Endothelial cell of umbilical vein (primary cell): ENCODE data around the gene SMIM3. TPM values are rescaled to one million over a fixed set of nuclear protein-coding genes. Genes with fewer than 3 reads are reported as not detected.

ENCODE experiments used
- BruUV-seq: library from RNA; stranded (reverse); fragments of 400-500 nt; replicated peaks from 2 replicates; lab custom pipeline; 2021; lab: Mats Ljungman, UMichigan
- CTCF ChIA-PET: fragments of 300-600, 350-600 bp; sonication (Branson Sonifier 250); formaldehyde crosslinking; loops from one replicate; lab custom pipeline; 2021; ENCODE audit warnings: antibody characterized with exemption, inconsistent platforms; lab: Charles Lee
- POLR2A ChIA-PET: fragments of 300-600, 350-600 bp; sonication (Branson Sonifier 250); formaldehyde crosslinking; loops from one replicate; lab custom pipeline; 2021; ENCODE audit warnings: antibody characterized with exemption, inconsistent platforms; lab: Charles Lee
- DNase-seq: peaks from one replicate; pipeline ENCODE4 v3.0.0-alpha.2; 2011; ENCODE audit warnings: low read depth, low spot score
- FAIRE-seq: peaks from 2 replicates; lab custom pipeline; 2011; peaks lifted over from hg19 to GRCh38; lab: Jason Lieb, UNC
- H2AFZ ChIP-seq: 2 replicates; pipeline ENCODE4 v1.6.0; 2012; ENCODE audit warnings: low read depth, low read length, control low read depth, inconsistent platforms
- H3K27ac ChIP-seq: 2 replicates; pipeline ENCODE4 v1.5.1; 2011; ENCODE audit warnings: low read depth, mild to moderate bottlenecking, control low read depth, low read length, moderate library complexity; ENCODE audit not compliant: insufficient read depth
- H3K27me3 ChIP-seq, 2 experiments: 2 replicates each; pipeline versions ENCODE4 v1.6.0 to v1.6.1; 2011; ENCODE audit warnings: low read length in 2 of 2, mixed read lengths in 1 of 2; ENCODE audit not compliant: control insufficient read depth in 2 of 2, insufficient read depth in 2 of 2
- H3K36me3 ChIP-seq, 2 experiments: 2 replicates in 1 of 2; 3 replicates in 1 of 2; pipeline ENCODE4 v1.5.1; 2011; ENCODE audit warnings: low read length in 2 of 2, mild to moderate bottlenecking in 1 of 2, moderate library complexity in 1 of 2; ENCODE audit not compliant: control insufficient read depth in 2 of 2, insufficient read depth in 2 of 2; ENCODE audit errors: extremely low read depth in 1 of 2
- H3K4me1 ChIP-seq: 3 replicates; pipeline ENCODE4 v1.5.1; 2011; ENCODE audit warnings: mild to moderate bottlenecking, low read length; ENCODE audit not compliant: control insufficient read depth, insufficient read depth; ENCODE audit errors: extremely low read depth
- H3K4me2 ChIP-seq: 2 replicates; pipeline ENCODE4 v1.6.1; 2011; ENCODE audit warnings: low read length, control low read depth, mixed read lengths; ENCODE audit not compliant: insufficient read depth
- H3K4me3 ChIP-seq, 3 experiments: fragments of 200-600 bp in 1 of 3; sonication (generic), shearing (Covaris generic) in 1 of 3; replicated peaks in 1 of 3; 2 replicates each; pipeline ENCODE4 v1.5.1; 2011 to 2016; ENCODE audit warnings: control low read depth in 3 of 3, low read length in 3 of 3, mild to moderate bottlenecking in 2 of 3, inconsistent platforms in 1 of 3, low read depth in 1 of 3, moderate library complexity in 1 of 3; ENCODE audit not compliant: insufficient read depth in 1 of 3
- H3K79me2 ChIP-seq: 2 replicates; pipeline ENCODE4 v1.6.0; 2012; ENCODE audit warnings: low read length, inconsistent platforms; ENCODE audit not compliant: control insufficient read depth, insufficient read depth
- H3K9ac ChIP-seq: replicated peaks from 2 replicates; pipeline ENCODE3; 2011; ENCODE audit warnings: low read length, control low read depth; ENCODE audit not compliant: insufficient read depth; ENCODE audit errors: extremely low read depth
- H3K9me1 ChIP-seq: replicated peaks from 3 replicates; pipeline ENCODE4 v1.6.0; 2011; ENCODE audit warnings: mild to moderate bottlenecking, low read length; ENCODE audit not compliant: control insufficient read depth, insufficient read depth; ENCODE audit errors: extremely low read depth
- H3K9me3 ChIP-seq: replicated peaks from 2 replicates; pipeline ENCODE4 v1.5.1; 2012; ENCODE audit warnings: low read length, inconsistent platforms; ENCODE audit not compliant: control insufficient read depth, insufficient read depth
- H4K20me1 ChIP-seq: replicated peaks from 2 replicates; pipeline ENCODE3; 2011; ENCODE audit warnings: mild to moderate bottlenecking, low read length; ENCODE audit not compliant: control insufficient read depth, insufficient read depth; ENCODE audit errors: extremely low read depth
- EZH2 ChIP-seq: IDR thresholded peaks from 2 replicates; pipeline ENCODE4 v1.6.1; 2012; ENCODE audit warnings: borderline replicate concordance, low read depth, mild to moderate bottlenecking, moderate library complexity, low read length, inconsistent platforms; ENCODE audit not compliant: severe bottlenecking
- FOS ChIP-seq: IDR thresholded peaks from 2 replicates; pipeline ENCODE4 v1.6.1; 2011; ENCODE audit warnings: mild to moderate bottlenecking, low read length, moderate library complexity, borderline replicate concordance; ENCODE audit not compliant: insufficient read depth
- GATA2 ChIP-seq: IDR thresholded peaks from 2 replicates; pipeline ENCODE4 v1.7.0; 2011; ENCODE audit warnings: low read depth, mild to moderate bottlenecking, moderate library complexity, mixed read lengths, low read length; ENCODE audit not compliant: insufficient read length, insufficient read depth
- JUN ChIP-seq: IDR thresholded peaks from 2 replicates; pipeline ENCODE4 v1.6.1; 2011; ENCODE audit warnings: borderline replicate concordance, low read depth; ENCODE audit not compliant: insufficient read length, insufficient read depth
- MYC ChIP-seq: IDR thresholded peaks from one replicate; pipeline ENCODE4 v1.6.1; 2011; ENCODE audit warnings: mild to moderate bottlenecking, low read depth, low read length
- POLR2A ChIP-seq: IDR thresholded peaks from 2 replicates; pipeline ENCODE4 v1.6.1; 2012; ENCODE audit warnings: low read depth, mild to moderate bottlenecking, control low read depth, low read length
- POLR2AphosphoS5 ChIP-seq: IDR thresholded peaks from 2 replicates; pipeline ENCODE4 v1.6.1; 2012; ENCODE audit warnings: low read depth, mild to moderate bottlenecking, control low read depth, low read length, moderate library complexity; ENCODE audit not compliant: insufficient read depth
- dilution Hi-C: fragments of 300-500 bp; cut with MboI; formaldehyde crosslinking; loops from one replicate; pipeline ENCODE4 v1.15.0; 2019; ENCODE audit warnings: low sequenced_read_pairs; ENCODE audit not compliant: extremely low pct_ligation_motif_present
- intact Hi-C: fragments of 100-400 bp; cut with micrococcal nuclease; formaldehyde crosslinking; loops from one replicate; pipeline ENCODE4 v1.10.0; 2022
- polyA plus RNA-seq, 4 experiments: library from polyadenylated mRNA; depleted of rRNA in 3 of 4; stranded (reverse) in 3 of 4; unstranded in 1 of 4; fragments of >200 nt; gene quantifications; 2 replicates each; pipeline versions ENCODE4 v1.2.1 to v1.2.3, GENCODE V29; 2011 to 2012; ENCODE audit warnings: missing spikeins in 1 of 4
- total RNA-seq: library from RNA; stranded (reverse); gene quantifications from 2 replicates; pipeline ENCODE4 v1.2.3, GENCODE V29; 2021
- TF ChIP-seq, protein P1 (sequence below), 2 donors: IDR thresholded peaks; 1 replicate in 1 of 2; 2 replicates in 1 of 2; pipeline ENCODE4 v1.5.1; 2011; ENCODE audit warnings: low read length in 2 of 2, mild to moderate bottlenecking in 2 of 2, moderate library complexity in 2 of 2, control low read depth in 1 of 2, inconsistent platforms in 1 of 2, low read depth in 1 of 2; ENCODE audit not compliant: insufficient read depth in 1 of 2; ENCODE audit errors: extremely low read depth in 1 of 2
- TF ChIP-seq, protein P2 (sequence below): IDR thresholded peaks from 2 replicates; pipeline ENCODE4 v1.6.1; 2011; ENCODE audit not compliant: insufficient read depth, insufficient read length

Gene SMIM3
- total and polyA plus RNA-seq, 2 donors (not counting 3 experiments of a cell fraction or from before 2014, with no cell fraction given): 1.0 to 2.0 TPM

DNA sequence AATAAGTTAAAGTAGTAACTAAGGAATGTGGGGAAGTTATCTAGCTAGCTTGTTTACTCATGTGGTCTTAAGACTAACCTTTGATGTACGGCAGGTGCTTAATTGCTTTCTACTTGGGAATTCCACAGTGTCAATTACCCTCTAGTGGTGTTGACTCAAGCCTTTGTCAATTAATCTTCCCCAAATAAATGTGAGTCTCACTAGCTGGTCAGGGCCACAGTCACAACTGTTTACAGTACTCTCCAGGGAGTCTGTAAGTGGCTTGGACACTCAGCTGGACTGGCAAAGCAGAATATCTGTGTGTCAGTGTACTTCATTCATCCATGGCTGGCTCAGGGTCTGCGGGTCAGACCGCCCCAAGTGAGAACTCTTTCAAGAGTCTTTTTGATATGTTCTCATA lies 30.8 kb downstream of the SMIM3 start:
- no peaks in the 10 kb centered on the region for H4K20me1 ChIP-seq
- no peak for DNase-seq

More for the DNA sequence above, 30.8 kb downstream of the SMIM3 start:
- POLR2A ChIA-PET: no interaction called here
- intact Hi-C loops (no loop called here), dilution Hi-C loops (no loop called here)
- BruUV-seq: no TSS peak
- no peak overlapping the region for H3K4me2 ChIP-seq
- no peaks in the 10 kb centered on the region for H3K9me3 ChIP-seq
- no peak overlapping the region for H3K4me3 ChIP-seq
- no peaks in the 10 kb centered on the region for H3K79me2 ChIP-seq
- no peaks in the 10 kb centered on the region for H3K4me1 ChIP-seq
- FAIRE-seq: no peak
- peaks cover 10 to 22% of the 10 kb centered on the region in 2 experiments for H3K27me3 ChIP-seq
- no peak overlapping the region for H2AFZ ChIP-seq
- no peaks in the 10 kb centered on the region for H3K9me1 ChIP-seq
- CTCF ChIA-PET: interaction anchor here (3.1 kb wide), 1 partner anchor 8 kb away, joined by 14 read pairs; no protein-coding TSS in a partner anchor
- TF ChIP-seq FOS (no peak), GATA2 (no peak), MYC (no peak), POLR2AphosphoS5 (no peak), EZH2 (no peak), POLR2A (no peak), JUN (no peak)
- TF ChIP-seq, protein P1, sequence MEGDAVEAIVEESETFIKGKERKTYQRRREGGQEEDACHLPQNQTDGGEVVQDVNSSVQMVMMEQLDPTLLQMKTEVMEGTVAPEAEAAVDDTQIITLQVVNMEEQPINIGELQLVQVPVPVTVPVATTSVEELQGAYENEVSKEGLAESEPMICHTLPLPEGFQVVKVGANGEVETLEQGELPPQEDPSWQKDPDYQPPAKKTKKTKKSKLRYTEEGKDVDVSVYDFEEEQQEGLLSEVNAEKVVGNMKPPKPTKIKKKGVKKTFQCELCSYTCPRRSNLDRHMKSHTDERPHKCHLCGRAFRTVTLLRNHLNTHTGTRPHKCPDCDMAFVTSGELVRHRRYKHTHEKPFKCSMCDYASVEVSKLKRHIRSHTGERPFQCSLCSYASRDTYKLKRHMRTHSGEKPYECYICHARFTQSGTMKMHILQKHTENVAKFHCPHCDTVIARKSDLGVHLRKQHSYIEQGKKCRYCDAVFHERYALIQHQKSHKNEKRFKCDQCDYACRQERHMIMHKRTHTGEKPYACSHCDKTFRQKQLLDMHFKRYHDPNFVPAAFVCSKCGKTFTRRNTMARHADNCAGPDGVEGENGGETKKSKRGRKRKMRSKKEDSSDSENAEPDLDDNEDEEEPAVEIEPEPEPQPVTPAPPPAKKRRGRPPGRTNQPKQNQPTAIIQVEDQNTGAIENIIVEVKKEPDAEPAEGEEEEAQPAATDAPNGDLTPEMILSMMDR (IDR thresholded peaks at IDR 0.05; ENCODE audit: extremely low read depth in 1 of 2, insufficient read depth in 1 of 2, low read depth in 1 of 2, low read length in 2 of 2): no peak
- TF ChIP-seq, protein P2, sequence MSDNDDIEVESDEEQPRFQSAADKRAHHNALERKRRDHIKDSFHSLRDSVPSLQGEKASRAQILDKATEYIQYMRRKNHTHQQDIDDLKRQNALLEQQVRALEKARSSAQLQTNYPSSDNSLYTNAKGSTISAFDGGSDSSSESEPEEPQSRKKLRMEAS: no peak
- H3K27ac ChIP-seq: no peak overlapping the region
- no peaks in the 10 kb centered on the region for H3K36me3 ChIP-seq
- H3K9ac ChIP-seq: no peak overlapping the region
